GM23338 (cell line): ENCODE data around the gene SLC22A3. TPM values are rescaled to one million over a fixed set of nuclear protein-coding genes. Genes with fewer than 3 reads are reported as not detected.

Source experiments
- ATAC-seq: fragments of 200-7000 bp; cut with Tn5 transposase; 3 replicates; pipeline ENCODE4 v1.9.1; 2020
- DNase-seq: peaks from one replicate; pipeline ENCODE4 v3.0.0-alpha.2; 2015; ENCODE audit warnings: low spot score
- H2AFZ ChIP-seq: fragments of 200-600 bp; sonication (generic); 2 replicates; pipeline ENCODE4 v1.8.0; 2016; ENCODE audit warnings: antibody characterized with exemption, mild to moderate bottlenecking, moderate library complexity
- H3F3A ChIP-seq: fragments of 200-600 bp; sonication (generic); replicated peaks from 2 replicates; pipeline ENCODE4 v1.8.0; 2017; ENCODE audit warnings: antibody characterized with exemption, mixed run types, low read depth
- H3K27ac ChIP-seq: fragments of 200-600 bp; sonication (generic); 2 replicates; pipeline ENCODE4 v1.6.1; 2016; ENCODE audit warnings: low read depth
- H3K27me3 ChIP-seq: fragments of 200-600 bp; sonication (generic); 2 replicates; pipeline ENCODE4 v1.8.0; 2016; ENCODE audit warnings: mild to moderate bottlenecking, mixed run types, moderate library complexity; ENCODE audit not compliant: insufficient read depth
- H3K36me3 ChIP-seq: fragments of 200-600 bp; sonication (generic); 2 replicates; pipeline ENCODE4 v1.8.0; 2016; ENCODE audit warnings: mild to moderate bottlenecking; ENCODE audit not compliant: insufficient read depth
- H3K4me1 ChIP-seq: fragments of 200-600 bp; sonication (generic); 2 replicates; pipeline ENCODE4 v1.8.0; 2016; ENCODE audit warnings: mild to moderate bottlenecking, moderate library complexity; ENCODE audit not compliant: insufficient read depth
- H3K4me2 ChIP-seq: fragments of 200-600 bp; sonication (generic); 2 replicates; pipeline ENCODE4 v1.7.1; 2017; ENCODE audit warnings: mixed run types
- H3K4me3 ChIP-seq: fragments of 200-600 bp; sonication (generic); 2 replicates; pipeline ENCODE4 v1.6.1; 2016; ENCODE audit warnings: mixed run types
- H3K79me2 ChIP-seq: fragments of 200-600 bp; sonication (generic); replicated peaks from 2 replicates; pipeline ENCODE4 v1.8.0; 2017; ENCODE audit warnings: mild to moderate bottlenecking; ENCODE audit not compliant: insufficient read depth
- H3K9me2 ChIP-seq: fragments of 200-600 bp; sonication (generic); 2 replicates; pipeline ENCODE4 v1.8.0; 2017; ENCODE audit not compliant: insufficient read depth
- H4K20me1 ChIP-seq: fragments of 200-600 bp; sonication (generic); replicated peaks from 2 replicates; pipeline ENCODE4 v1.8.0; 2017; ENCODE audit warnings: mild to moderate bottlenecking; ENCODE audit not compliant: insufficient read depth
- H3K27ac Mint-ChIP-seq: 2 replicates; pipeline ENCODE4 v1.8.0; 2020; ENCODE audit warnings: inconsistent platforms, mild to moderate bottlenecking, moderate library complexity, mixed read lengths
- H3K27me3 Mint-ChIP-seq: 3 replicates; pipeline ENCODE4 v1.8.0; 2022; ENCODE audit warnings: low read depth, mild to moderate bottlenecking, moderate library complexity, mixed read lengths, inconsistent platforms; ENCODE audit not compliant: insufficient read depth, poor library complexity
- H3K36me3 Mint-ChIP-seq: 3 replicates; pipeline ENCODE4 v1.8.0; 2021; ENCODE audit warnings: low read depth, mild to moderate bottlenecking, inconsistent platforms, moderate library complexity, mixed read lengths
- H3K4me1 Mint-ChIP-seq: 3 replicates; pipeline ENCODE4 v1.8.0; 2020; ENCODE audit warnings: mild to moderate bottlenecking, inconsistent platforms, mixed read lengths
- H3K4me3 Mint-ChIP-seq: 3 replicates; pipeline ENCODE4 v1.8.0; 2021; ENCODE audit warnings: moderate library complexity, mild to moderate bottlenecking, inconsistent platforms, mixed read lengths
- H3K9me3 Mint-ChIP-seq: 3 replicates; pipeline ENCODE4 v1.8.0; 2020; ENCODE audit warnings: moderate library complexity, mild to moderate bottlenecking, inconsistent platforms, mixed read lengths
- CREB1 ChIP-seq: fragments of 250-450 bp; sonication (Bioruptor Pico); IDR thresholded peaks from 2 replicates; pipeline ENCODE4 v1.5.0; 2020; ENCODE audit warnings: low read depth, mild to moderate bottlenecking, moderate library complexity
- CTCF ChIP-seq, 2 experiments: fragments of 200-600 bp in 1 of 2; sonication (generic) in 1 of 2; conservative IDR thresholded peaks; 2 replicates each; pipeline versions ENCODE4 v1.5.1 to v1.6.1; 2016 to 2017; ENCODE audit warnings: antibody characterized with exemption in 2 of 2, low read depth in 2 of 2, mild to moderate bottlenecking in 2 of 2, moderate library complexity in 1 of 2
- ETS1 ChIP-seq: IDR thresholded peaks from 2 replicates; pipeline ENCODE4 v1.6.1; 2016; ENCODE audit warnings: antibody characterized with exemption
- EZH2 ChIP-seq: fragments of 200-600 bp; sonication (generic); IDR thresholded peaks from one replicate; pipeline ENCODE4 v1.8.0; 2017; ENCODE audit warnings: antibody characterized with exemption, mild to moderate bottlenecking, low read depth; ENCODE audit not compliant: unreplicated experiment
- EZH2phosphoT487 ChIP-seq: fragments of 200-600 bp; sonication (generic); IDR thresholded peaks from one replicate; pipeline ENCODE4 v1.8.1; 2018; ENCODE audit warnings: antibody characterized with exemption; ENCODE audit not compliant: unreplicated experiment
- JUNB ChIP-seq: IDR thresholded peaks from one replicate; pipeline ENCODE4 v1.6.1; 2016; ENCODE audit warnings: antibody characterized with exemption; ENCODE audit not compliant: unreplicated experiment
- NANOG ChIP-seq: IDR thresholded peaks from 2 replicates; pipeline ENCODE4 v1.6.1; 2016; ENCODE audit warnings: antibody characterized with exemption, borderline replicate concordance
- REST ChIP-seq: IDR thresholded peaks from one replicate; pipeline ENCODE4 v1.6.1; 2018; ENCODE audit warnings: antibody characterized with exemption; ENCODE audit not compliant: unreplicated experiment
- STAT1 ChIP-seq: IDR thresholded peaks from one replicate; pipeline ENCODE4 v1.6.1; 2016; ENCODE audit warnings: antibody characterized with exemption; ENCODE audit not compliant: unreplicated experiment
- polyA plus RNA-seq: library from polyadenylated mRNA; unstranded; fragments of >200 nt; fragmentation: Nextera tagmentation; extraction: Ambion mirVana; gene quantifications from 2 replicates; pipeline ENCODE4 v1.2.1, GENCODE V29; 2016
- total RNA-seq: library from RNA; depleted of rRNA; stranded (reverse); fragments of >200 nt; shearing (Covaris generic); gene quantifications from 2 replicates; pipeline ENCODE4 v1.2.3, GENCODE V29; 2014

SLC22A3 gene
- total and polyA plus RNA-seq, 2 experiments from 2014 or later, result 0.78 to 3.2 TPM

GRCh38 chr6:160382946-160383345 is 34.8 kb downstream of the SLC22A3 start:
- no peak overlapping the region for H3K27ac Mint-ChIP-seq
- H3K4me3 Mint-ChIP-seq, result no peak overlapping the region
- TF ChIP-seq CTCF (conservative IDR thresholded peaks at IDR 0.05; ENCODE audit: low read depth in 2 of 2) (no peak), NANOG (no peak), STAT1 (no peak), EZH2phosphoT487 (no peak), CREB1 (CRISPR knock-in tag) (no peak), ETS1 (no peak), EZH2 (no peak), JUNB (no peak), REST (no peak)
- no peaks in the 10 kb centered on the region for H3K27me3 ChIP-seq
- no peaks in the 10 kb centered on the region for H3K79me2 ChIP-seq
- H3K4me3 ChIP-seq, result no peak overlapping the region
- H2AFZ ChIP-seq, result no peak overlapping the region
- DNase-seq, result no peak
- no peaks in the 10 kb centered on the region for H3K36me3 ChIP-seq
- ATAC-seq, result no peak
- no peaks in the 10 kb centered on the region for H4K20me1 ChIP-seq
- H3K27me3 Mint-ChIP-seq, result peaks cover 10% of the 10 kb centered on the region
- H3K4me1 ChIP-seq, result no peaks in the 10 kb centered on the region
- no peak overlapping the region for H3K27ac ChIP-seq
- no peaks in the 10 kb centered on the region for H3F3A ChIP-seq
- H3K9me3 Mint-ChIP-seq, result no peaks in the 10 kb centered on the region; the same call in 2 of the 3 replicates
- no peak overlapping the region for H3K4me2 ChIP-seq
- H3K9me2 ChIP-seq, result no peaks in the 10 kb centered on the region
- no peaks in the 10 kb centered on the region for H3K36me3 Mint-ChIP-seq
- no peaks in the 10 kb centered on the region; the same call in 2 of the 3 replicates for H3K4me1 Mint-ChIP-seq
